ENCODE results near the gene ARHGDIG.

The ARHGDIG gene

GRCh38 chr16:314351-314750, 34.0 kb downstream of the ARHGDIG start:
- TF ChIP-seq CTCF (IDR thresholded peaks at IDR 0.05; ENCODE audit: borderline replicate concordance, extremely low read depth, low read length, poor library complexity, severe bottlenecking) (no peak), EZH2 (IDR thresholded peaks at IDR 0.05; ENCODE audit: borderline replicate concordance, low read depth, low read length, severe bottlenecking) (no peak)
- H3K4me3 ChIP-seq (ENCODE audit: low read depth in 1 of 2, low read length in 2 of 2), result no peak overlapping the region
- H4K20me1 ChIP-seq (ENCODE audit: insufficient read depth, low read length), result peaks cover 65% of the 10 kb centered on the region
- DNase-seq (no peak), ATAC-seq (ENCODE audit: insufficient read depth, low read depth) (no peak)
- peaks cover 54% of the 10 kb centered on the region for H3K79me2 ChIP-seq (ENCODE audit: insufficient read depth, low read length)
- H3K4me1 ChIP-seq (ENCODE audit: insufficient read depth, low read length), result no peaks in the 10 kb centered on the region
- no peak overlapping the region for H2AFZ ChIP-seq (ENCODE audit: low read depth, low read length)
- no peaks in the 10 kb centered on the region for H3K27me3 ChIP-seq (ENCODE audit: insufficient read depth, low read length, poor library complexity)
- H3K9ac ChIP-seq (ENCODE audit: low read depth, low read length), result no peak overlapping the region
- H3K4me2 ChIP-seq (ENCODE audit: insufficient read depth, low read length), result no peak overlapping the region
- peaks cover 67% of the 10 kb centered on the region for H3K36me3 ChIP-seq (ENCODE audit: insufficient read depth, low read length)
- H3K27ac ChIP-seq (ENCODE audit: low read length), result no peak overlapping the region
- H3K9me3 ChIP-seq (ENCODE audit: insufficient read depth, low read length, severe bottlenecking), result no peaks in the 10 kb centered on the region

- no peak for ATAC-seq (ENCODE audit: insufficient read depth, low read depth)
- no peak overlapping the region for H3K9ac ChIP-seq (ENCODE audit: low read depth, low read length)
- no peak for DNase-seq
- no peak overlapping the region for H3K4me3 ChIP-seq (ENCODE audit: low read depth in 1 of 2, low read length in 2 of 2)
- H3K9me3 ChIP-seq (ENCODE audit: insufficient read depth, low read length, severe bottlenecking), result no peaks in the 10 kb centered on the region
- TF ChIP-seq CTCF (IDR thresholded peaks at IDR 0.05; ENCODE audit: borderline replicate concordance, extremely low read depth, low read length, poor library complexity, severe bottlenecking), result no peak
- TF ChIP-seq EZH2 (IDR thresholded peaks at IDR 0.05; ENCODE audit: borderline replicate concordance, low read depth, low read length, severe bottlenecking), result no peak
- peaks cover 67% of the 10 kb centered on the region for H3K36me3 ChIP-seq (ENCODE audit: insufficient read depth, low read length)
- no peaks in the 10 kb centered on the region for H3K4me1 ChIP-seq (ENCODE audit: insufficient read depth, low read length)
- peaks cover 59% of the 10 kb centered on the region for H3K79me2 ChIP-seq (ENCODE audit: insufficient read depth, low read length)
- H2AFZ ChIP-seq (ENCODE audit: low read depth, low read length), result no peak overlapping the region
- no peak overlapping the region for H3K4me2 ChIP-seq (ENCODE audit: insufficient read depth, low read length)
- no peaks in the 10 kb centered on the region for H3K27me3 ChIP-seq (ENCODE audit: insufficient read depth, low read length, poor library complexity)
- H4K20me1 ChIP-seq (ENCODE audit: insufficient read depth, low read length), result peaks cover 65% of the 10 kb centered on the region
- no peak overlapping the region for H3K27ac ChIP-seq (ENCODE audit: low read length)
Measured at GRCh38 chr16:314795-315299, 34.5 kb downstream of the ARHGDIG start.

- TF ChIP-seq EZH2 (IDR thresholded peaks at IDR 0.05; ENCODE audit: borderline replicate concordance, low read depth, low read length, severe bottlenecking) (no peak), CTCF (IDR thresholded peaks at IDR 0.05; ENCODE audit: borderline replicate concordance, extremely low read depth, low read length, poor library complexity, severe bottlenecking) (no peak)
- ATAC-seq (ENCODE audit: insufficient read depth, low read depth), result no peak
- DNase-seq, result no peak
- no peak overlapping the region for H3K4me3 ChIP-seq (ENCODE audit: low read depth in 1 of 2, low read length in 2 of 2)
- no peak overlapping the region for H3K9ac ChIP-seq (ENCODE audit: low read depth, low read length)
- H4K20me1 ChIP-seq (ENCODE audit: insufficient read depth, low read length), result peaks cover 77% of the 10 kb centered on the region
- H3K36me3 ChIP-seq (ENCODE audit: insufficient read depth, low read length), result peaks cover 59% of the 10 kb centered on the region
- peaks cover 72% of the 10 kb centered on the region for H3K79me2 ChIP-seq (ENCODE audit: insufficient read depth, low read length)
- no peaks in the 10 kb centered on the region for H3K27me3 ChIP-seq (ENCODE audit: insufficient read depth, low read length, poor library complexity)
- no peaks in the 10 kb centered on the region for H3K9me3 ChIP-seq (ENCODE audit: insufficient read depth, low read length, severe bottlenecking)
- H3K4me2 ChIP-seq (ENCODE audit: insufficient read depth, low read length), result no peak overlapping the region
- H2AFZ ChIP-seq (ENCODE audit: low read depth, low read length), result no peak overlapping the region
- no peak overlapping the region for H3K27ac ChIP-seq (ENCODE audit: low read length)
- H3K4me1 ChIP-seq (ENCODE audit: insufficient read depth, low read length), result no peaks in the 10 kb centered on the region
Measured at GRCh38 chr16:316741-317464, 36.5 kb downstream of the ARHGDIG start.

Data from DND-41 (cell line).